ENCODE results near the gene STK17B.

Gene STK17B

GRCh38 chr2:196183528-196184231, 12.3 kb upstream of the STK17B start:
- Histone ChIP-seq H3K9me3 (ENCODE audit: control insufficient read depth, insufficient read depth, low read length) (no peaks in the 10 kb centered on the region), H3K4me3 (ENCODE audit: low read length) (no peak overlapping the region), H3K4me1 (ENCODE audit: control insufficient read depth, insufficient read depth, low read length) (no peaks in the 10 kb centered on the region), H3K27ac (ENCODE audit: low read length) (no peak overlapping the region), H3K27me3 (ENCODE audit: control insufficient read depth, insufficient read depth, low read length) (no peaks in the 10 kb centered on the region), H3K36me3 (ENCODE audit: control insufficient read depth, insufficient read depth, low read length) (no peaks in the 10 kb centered on the region)
- no peak for DNase-seq (ENCODE audit: low read depth, low spot score)
- no CpG with 5 or more reads among the region's 5 CpGs for WGBS (ENCODE audit: insufficient coverage, insufficient read length)

- Histone ChIP-seq H3K9me3 (ENCODE audit: control insufficient read depth, insufficient read depth, low read length) (no peaks in the 10 kb centered on the region), H3K27ac (ENCODE audit: low read length) (no peak overlapping the region), H3K4me1 (ENCODE audit: control insufficient read depth, insufficient read depth, low read length) (no peaks in the 10 kb centered on the region), H3K36me3 (ENCODE audit: control insufficient read depth, insufficient read depth, low read length) (no peaks in the 10 kb centered on the region), H3K27me3 (ENCODE audit: control insufficient read depth, insufficient read depth, low read length) (no peaks in the 10 kb centered on the region), H3K4me3 (ENCODE audit: low read length) (no peak overlapping the region)
- no peak for DNase-seq (ENCODE audit: low read depth, low spot score)
- no CpG with 5 or more reads among the region's 3 CpGs for WGBS (ENCODE audit: insufficient coverage, insufficient read length)
These were observed 11.7 kb upstream of the STK17B start for GRCh38 chr2:196183172-196183473.

- no peaks in the 10 kb centered on the region for H3K4me1 ChIP-seq (ENCODE audit: control insufficient read depth, insufficient read depth, low read length)
- DNase-seq (ENCODE audit: low read depth, low spot score): no peak
- no peak overlapping the region for H3K27ac ChIP-seq (ENCODE audit: low read length)
- no CpG with 5 or more reads among the region's 4 CpGs for WGBS (ENCODE audit: insufficient coverage, insufficient read length)
- H3K27me3 ChIP-seq (ENCODE audit: control insufficient read depth, insufficient read depth, low read length): no peaks in the 10 kb centered on the region
- H3K9me3 ChIP-seq (ENCODE audit: control insufficient read depth, insufficient read depth, low read length): no peaks in the 10 kb centered on the region
- H3K4me3 ChIP-seq (ENCODE audit: low read length): no peak overlapping the region
- H3K36me3 ChIP-seq (ENCODE audit: control insufficient read depth, insufficient read depth, low read length): no peaks in the 10 kb centered on the region
These were observed 11.2 kb upstream of the STK17B start for GRCh38 chr2:196182439-196183171.

GRCh38 chr2:196181484-196181883, 10.1 kb upstream of the STK17B start:
- no peaks in the 10 kb centered on the region for H3K36me3 ChIP-seq (ENCODE audit: control insufficient read depth, insufficient read depth, low read length)
- H3K9me3 ChIP-seq (ENCODE audit: control insufficient read depth, insufficient read depth, low read length): no peaks in the 10 kb centered on the region
- no peak for DNase-seq (ENCODE audit: low read depth, low spot score)
- no peak overlapping the region for H3K27ac ChIP-seq (ENCODE audit: low read length)
- H3K4me1 ChIP-seq (ENCODE audit: control insufficient read depth, insufficient read depth, low read length): no peaks in the 10 kb centered on the region
- H3K27me3 ChIP-seq (ENCODE audit: control insufficient read depth, insufficient read depth, low read length): no peaks in the 10 kb centered on the region
- no CpG with 5 or more reads among the region's 3 CpGs for WGBS (ENCODE audit: insufficient coverage, insufficient read length)
- H3K4me3 ChIP-seq (ENCODE audit: low read length): no peak overlapping the region

GRCh38 chr2:196177124-196177523, 5.7 kb upstream of the STK17B start:
- no peaks in the 10 kb centered on the region for H3K36me3 ChIP-seq (ENCODE audit: control insufficient read depth, insufficient read depth, low read length)
- no CpG with 5 or more reads among the region's 2 CpGs for WGBS (ENCODE audit: insufficient coverage, insufficient read length)
- H3K4me1 ChIP-seq (ENCODE audit: control insufficient read depth, insufficient read depth, low read length): 0 out of 2 replicates have a peak, but pooled peaks cover 2% of the 10 kb centered on the region
- no peak overlapping the region for H3K27ac ChIP-seq (ENCODE audit: low read length)
- no peaks in the 10 kb centered on the region for H3K27me3 ChIP-seq (ENCODE audit: control insufficient read depth, insufficient read depth, low read length)
- DNase-seq (ENCODE audit: low read depth, low spot score): no peak
- H3K9me3 ChIP-seq (ENCODE audit: control insufficient read depth, insufficient read depth, low read length): no peaks in the 10 kb centered on the region
- H3K4me3 ChIP-seq (ENCODE audit: low read length): no peak overlapping the region

- no peaks in the 10 kb centered on the region for H3K9me3 ChIP-seq (ENCODE audit: control insufficient read depth, insufficient read depth, low read length)
- no peak overlapping the region for H3K4me3 ChIP-seq (ENCODE audit: low read length)
- H3K36me3 ChIP-seq (ENCODE audit: control insufficient read depth, insufficient read depth, low read length): no peaks in the 10 kb centered on the region
- 0 out of 2 replicates have a peak, but pooled peaks cover 2% of the 10 kb centered on the region for H3K4me1 ChIP-seq (ENCODE audit: control insufficient read depth, insufficient read depth, low read length)
- no CpG with 5 or more reads among the region's 8 CpGs for WGBS (ENCODE audit: insufficient coverage, insufficient read length)
- no peaks in the 10 kb centered on the region for H3K27me3 ChIP-seq (ENCODE audit: control insufficient read depth, insufficient read depth, low read length)
- no peak for DNase-seq (ENCODE audit: low read depth, low spot score)
- H3K27ac ChIP-seq (ENCODE audit: low read length): no peak overlapping the region
These were observed 4.9 kb upstream of the STK17B start for GRCh38 chr2:196176142-196176738.

- no peak overlapping the region for H3K27ac ChIP-seq (ENCODE audit: low read length)
- H3K4me1 ChIP-seq (ENCODE audit: control insufficient read depth, insufficient read depth, low read length): peaks cover 2% of the 10 kb centered on the region; the same call in 1 of the 2 replicates
- H3K36me3 ChIP-seq (ENCODE audit: control insufficient read depth, insufficient read depth, low read length): no peaks in the 10 kb centered on the region
- no peak overlapping the region for H3K4me3 ChIP-seq (ENCODE audit: low read length)
- WGBS (ENCODE audit: insufficient coverage, insufficient read length): no CpG with 5 or more reads among the region's 3 CpGs
- no peaks in the 10 kb centered on the region for H3K27me3 ChIP-seq (ENCODE audit: control insufficient read depth, insufficient read depth, low read length)
- no peak for DNase-seq (ENCODE audit: low read depth, low spot score)
- no peaks in the 10 kb centered on the region for H3K9me3 ChIP-seq (ENCODE audit: control insufficient read depth, insufficient read depth, low read length)
These were observed 3.0 kb upstream of the STK17B start for GRCh38 chr2:196174404-196174803.

- Histone ChIP-seq H3K4me3 (ENCODE audit: low read length) (no peak overlapping the region), H3K36me3 (ENCODE audit: control insufficient read depth, insufficient read depth, low read length) (no peaks in the 10 kb centered on the region), H3K27ac (ENCODE audit: low read length) (no peak overlapping the region), H3K9me3 (ENCODE audit: control insufficient read depth, insufficient read depth, low read length) (no peaks in the 10 kb centered on the region), H3K27me3 (ENCODE audit: control insufficient read depth, insufficient read depth, low read length) (no peaks in the 10 kb centered on the region), H3K4me1 (ENCODE audit: control insufficient read depth, insufficient read depth, low read length) (peaks cover 2% of the 10 kb centered on the region; the same call in 1 of the 2 replicates)
- DNase-seq (ENCODE audit: low read depth, low spot score): no peak
- no CpG with 5 or more reads among the region's 5 CpGs for WGBS (ENCODE audit: insufficient coverage, insufficient read length)
These were observed 2.1 kb upstream of the STK17B start for GRCh38 chr2:196173505-196173904.

GRCh38 chr2:196172951-196173350, 1.6 kb upstream of the STK17B start:
- no peak overlapping the region for H3K4me3 ChIP-seq (ENCODE audit: low read length)
- DNase-seq (ENCODE audit: low read depth, low spot score): no peak
- H3K27me3 ChIP-seq (ENCODE audit: control insufficient read depth, insufficient read depth, low read length): no peaks in the 10 kb centered on the region
- H3K27ac ChIP-seq (ENCODE audit: low read length): no peak overlapping the region
- no CpG with 5 or more reads among the region's 1 CpG for WGBS (ENCODE audit: insufficient coverage, insufficient read length)
- no peaks in the 10 kb centered on the region for H3K36me3 ChIP-seq (ENCODE audit: control insufficient read depth, insufficient read depth, low read length)
- H3K4me1 ChIP-seq (ENCODE audit: control insufficient read depth, insufficient read depth, low read length): peaks cover 2% of the 10 kb centered on the region; the same call in 1 of the 2 replicates
- H3K9me3 ChIP-seq (ENCODE audit: control insufficient read depth, insufficient read depth, low read length): no peaks in the 10 kb centered on the region

GRCh38 chr2:196171946-196172345, 568 bp upstream of the STK17B start:
- Histone ChIP-seq H3K4me3 (ENCODE audit: low read length) (peak overlapping the region; percentile 47; the same call in 1 of the 2 replicates), H3K4me1 (ENCODE audit: control insufficient read depth, insufficient read depth, low read length) (peaks cover 2% of the 10 kb centered on the region; the same call in 1 of the 2 replicates), H3K36me3 (ENCODE audit: control insufficient read depth, insufficient read depth, low read length) (no peaks in the 10 kb centered on the region), H3K9me3 (ENCODE audit: control insufficient read depth, insufficient read depth, low read length) (no peaks in the 10 kb centered on the region), H3K27ac (ENCODE audit: low read length) (no peak overlapping the region), H3K27me3 (ENCODE audit: control insufficient read depth, insufficient read depth, low read length) (no peaks in the 10 kb centered on the region)
- no CpG with 5 or more reads among the region's 11 CpGs for WGBS (ENCODE audit: insufficient coverage, insufficient read length)
- DNase-seq (ENCODE audit: low read depth, low spot score): no peak

Data from iPS DF 6.9 (cell line).